Hepatocyte (in vitro differentiated cells): ENCODE data around the gene TBC1D32.

Source experiments
- CTCF ChIP-seq: fragments of 200-600 bp; sonication (generic); IDR thresholded peaks from 2 replicates; pipeline ENCODE4 v1.5.1; 2016; ENCODE audit warnings: antibody characterized with exemption, mild to moderate bottlenecking; ENCODE audit not compliant: poor library complexity
- EZH2 ChIP-seq: fragments of 200-600 bp; sonication (generic); IDR thresholded peaks from 2 replicates; pipeline ENCODE4 v1.6.1; 2016; ENCODE audit warnings: antibody characterized with exemption, mild to moderate bottlenecking, borderline replicate concordance

GRCh38 chr6:121235386-121235785, 98.9 kb downstream of the TBC1D32 start:
- TF ChIP-seq EZH2, result no peak
- TF ChIP-seq CTCF, result no peak
